ENCODE data around the gene SLC5A10.

The SLC5A10 gene

GRCh38 chr17:18951941-18952842 lies at the start of gene SLC5A10:
Gene SLC5A10 (plus strand): TSS chr17:18952165. CDS start chr17:18952206, 41 bp downstream.
- TF ChIP-seq, protein P1, sequence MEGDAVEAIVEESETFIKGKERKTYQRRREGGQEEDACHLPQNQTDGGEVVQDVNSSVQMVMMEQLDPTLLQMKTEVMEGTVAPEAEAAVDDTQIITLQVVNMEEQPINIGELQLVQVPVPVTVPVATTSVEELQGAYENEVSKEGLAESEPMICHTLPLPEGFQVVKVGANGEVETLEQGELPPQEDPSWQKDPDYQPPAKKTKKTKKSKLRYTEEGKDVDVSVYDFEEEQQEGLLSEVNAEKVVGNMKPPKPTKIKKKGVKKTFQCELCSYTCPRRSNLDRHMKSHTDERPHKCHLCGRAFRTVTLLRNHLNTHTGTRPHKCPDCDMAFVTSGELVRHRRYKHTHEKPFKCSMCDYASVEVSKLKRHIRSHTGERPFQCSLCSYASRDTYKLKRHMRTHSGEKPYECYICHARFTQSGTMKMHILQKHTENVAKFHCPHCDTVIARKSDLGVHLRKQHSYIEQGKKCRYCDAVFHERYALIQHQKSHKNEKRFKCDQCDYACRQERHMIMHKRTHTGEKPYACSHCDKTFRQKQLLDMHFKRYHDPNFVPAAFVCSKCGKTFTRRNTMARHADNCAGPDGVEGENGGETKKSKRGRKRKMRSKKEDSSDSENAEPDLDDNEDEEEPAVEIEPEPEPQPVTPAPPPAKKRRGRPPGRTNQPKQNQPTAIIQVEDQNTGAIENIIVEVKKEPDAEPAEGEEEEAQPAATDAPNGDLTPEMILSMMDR (IDR thresholded peaks at IDR 0.05; ENCODE audit: low read depth, low read length, missing control alignments), result no peak
- no peak for DNase-seq (ENCODE audit: low read depth)
- H3K4me3 ChIP-seq (ENCODE audit: low read depth, low read length), result no peak within 1 kb of the TSS

DNA sequence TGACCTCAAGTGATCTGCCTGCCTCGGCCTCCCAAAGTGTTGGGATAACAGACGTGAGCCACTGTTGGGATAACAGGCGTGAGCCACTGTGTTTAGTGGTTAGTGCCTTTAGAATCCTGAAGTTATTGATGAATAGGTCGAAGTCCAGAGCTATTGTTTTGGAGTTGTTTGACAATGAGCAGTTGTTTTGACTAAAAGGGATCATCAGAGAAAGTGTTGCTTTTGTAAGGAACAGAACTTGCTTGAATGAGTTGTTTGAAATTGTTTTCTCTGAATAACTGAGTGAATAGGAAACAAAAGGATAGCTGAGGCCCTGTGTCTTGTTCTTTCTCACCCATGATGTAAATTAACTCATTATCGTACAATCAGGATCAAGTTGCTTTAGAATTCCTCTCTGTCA lies 47.5 kb upstream of the SLC5A10 start:
- H3K4me3 ChIP-seq (ENCODE audit: low read depth, low read length), result no peak overlapping the region
- TF ChIP-seq, protein P1 (IDR thresholded peaks at IDR 0.05; ENCODE audit: low read depth, low read length, missing control alignments), result no peak
- DNase-seq (ENCODE audit: low read depth), result no peak

- TF ChIP-seq, protein P1 (IDR thresholded peaks at IDR 0.05; ENCODE audit: low read depth, low read length, missing control alignments), result no peak
Measured at GRCh38 chr17:18905226-18905625, 46.7 kb upstream of the SLC5A10 start.

GRCh38 chr17:18910326-18910725 lies 41.6 kb upstream of the SLC5A10 start:
- TF ChIP-seq, protein P1 (IDR thresholded peaks at IDR 0.05; ENCODE audit: low read depth, low read length, missing control alignments), result no peak
- no peak overlapping the region for H3K4me3 ChIP-seq (ENCODE audit: low read depth, low read length)
- no peak for DNase-seq (ENCODE audit: low read depth)

More at GRCh38 chr17:18905226-18905625, 46.7 kb upstream of the SLC5A10 start:
- DNase-seq (ENCODE audit: low read depth), result no peak
- H3K4me3 ChIP-seq (ENCODE audit: low read depth, low read length), result no peak overlapping the region

GRCh38 chr17:18910881-18911280 lies 41.1 kb upstream of the SLC5A10 start:
- TF ChIP-seq, protein P1 (IDR thresholded peaks at IDR 0.05; ENCODE audit: low read depth, low read length, missing control alignments), result no peak
- no peak overlapping the region for H3K4me3 ChIP-seq (ENCODE audit: low read depth, low read length)
- no peak for DNase-seq (ENCODE audit: low read depth)

DNA sequence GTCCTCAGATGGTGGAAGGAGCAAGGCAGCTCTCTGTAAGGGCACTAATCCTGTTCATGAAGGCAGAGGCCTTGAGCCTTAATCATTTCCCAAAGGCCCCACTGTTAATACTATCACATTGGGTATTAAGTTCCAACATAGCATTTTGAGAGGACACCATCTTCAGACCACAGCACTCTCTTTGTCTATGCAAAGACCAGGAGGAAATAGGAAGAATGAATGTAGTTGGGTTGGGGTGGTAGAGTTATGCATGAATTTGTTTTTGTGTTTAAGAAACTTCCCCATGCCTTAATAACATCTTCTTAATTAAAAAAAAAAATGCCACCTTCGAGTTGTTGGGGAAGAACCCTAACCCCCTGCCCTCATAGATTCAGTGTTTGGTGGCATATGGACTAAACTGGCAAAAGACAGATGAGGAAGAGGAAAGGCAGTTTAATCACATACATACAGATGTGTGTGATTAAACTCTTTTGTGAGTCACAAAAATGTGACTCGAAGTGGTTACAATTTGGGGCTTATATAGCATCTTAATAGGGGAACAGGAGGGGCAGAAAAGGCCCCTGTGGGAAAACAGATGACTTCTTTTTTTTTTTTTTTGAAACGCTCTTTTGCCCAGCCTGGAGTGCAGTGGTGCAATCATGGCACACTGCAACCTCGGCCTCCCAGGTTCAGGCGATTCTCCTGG lies 35.0 kb upstream of the SLC5A10 start:
- TF ChIP-seq, protein P1 (IDR thresholded peaks at IDR 0.05; ENCODE audit: low read depth, low read length, missing control alignments), result no peak
- DNase-seq (ENCODE audit: low read depth), result no peak
- no peak overlapping the region for H3K4me3 ChIP-seq (ENCODE audit: low read depth, low read length)

All from GM12864 (cell line).